ENCODE measurements around the gene NACC2. TPM values are rescaled to one million over a fixed set of nuclear protein-coding genes. Genes with fewer than 3 reads are reported as not detected.

NACC2 gene
- polyA plus RNA-seq, 3 donors = 8.1 to 32.4 (median 8.7) TPM

DNA sequence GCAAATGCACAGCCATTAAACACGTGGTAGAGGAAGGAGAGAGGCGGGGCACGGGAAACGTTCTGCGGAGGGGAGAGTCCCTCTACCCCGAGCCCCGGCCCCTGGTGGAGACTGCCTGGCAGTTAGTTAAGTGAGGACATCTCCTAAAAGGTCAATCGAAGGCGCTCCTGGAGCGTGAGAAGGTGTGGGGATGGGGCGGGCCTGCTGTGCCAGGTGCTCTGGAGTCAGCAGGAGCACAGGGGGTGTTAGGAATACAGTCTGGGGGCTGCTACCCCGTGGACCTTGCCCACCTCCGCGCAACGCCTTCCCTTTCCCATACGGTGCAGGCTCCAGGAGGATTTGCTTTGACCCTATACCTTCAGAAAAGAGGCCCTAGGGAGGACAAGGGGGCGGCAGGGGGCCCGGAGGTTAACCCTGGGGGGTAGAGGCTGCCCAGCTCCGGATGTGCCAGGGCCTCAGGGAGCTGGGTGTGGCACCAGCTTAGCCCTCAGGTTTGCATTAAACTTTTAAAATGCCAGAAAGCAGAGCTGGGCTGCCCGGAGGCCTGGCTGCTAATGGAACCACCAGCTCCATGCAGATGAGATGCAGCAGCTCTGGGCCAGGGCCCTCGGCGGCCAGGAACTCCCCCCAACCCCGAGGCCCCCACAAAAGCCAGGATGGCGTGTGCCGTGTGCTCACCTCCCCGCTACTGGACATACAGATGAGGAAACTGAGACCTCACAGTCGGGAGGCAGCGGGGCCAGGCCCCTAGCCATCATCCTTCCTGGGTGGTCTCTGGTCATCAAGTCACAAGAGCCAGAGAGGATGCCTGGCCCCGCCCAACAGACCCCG, 39.2 kb downstream of the NACC2 start:
- intact Hi-C loops (cut with micrococcal nuclease) = no loop called here
- Mint-ChIP-seq H3K27ac (peak overlapping the region in 5 of 7 donors; percentile 21 to 73 (median 54)), H3K4me1 (peaks cover 77% of the 10 kb centered on the region), H3K4me3 (peak overlapping the region; percentile 53 to 62), H3K27me3 (ENCODE audit: low read depth in 3 of 3) (peaks cover 0 to 3% (median 0%) of the 10 kb centered on the region in 3 donors), H3K36me3 (peaks cover 19% of the 10 kb centered on the region in 2 donors), H3K9me3 (peaks cover 0 to 2% (median 0%) of the 10 kb centered on the region in 7 donors)
- Histone ChIP-seq H3K4me1 (ENCODE audit: control insufficient read depth in 1 of 2, insufficient read depth in 2 of 2, low read length in 2 of 2) (peaks cover 86 to 93% of the 10 kb centered on the region in 2 donors), H3K79me2 (ENCODE audit: insufficient read depth, low read length) (peaks cover 98% of the 10 kb centered on the region), H3K4me3 (replicated peaks in 1 of 3; ENCODE audit: low read depth in 2 of 3, low read length in 3 of 3) (peak overlapping the region in 1 of 3 experiments; percentile 58), H3K27ac (ENCODE audit: low read depth in 1 of 2, low read length in 2 of 2) (peak overlapping the region; percentile 20 to 26), H4K20me1 (ENCODE audit: insufficient read depth, low read length) (peaks cover 80% of the 10 kb centered on the region), H3K9me3 (replicated peaks in 1 of 2; ENCODE audit: control insufficient read depth in 1 of 2, insufficient read depth in 1 of 2, low read length in 2 of 2) (no peaks in the 10 kb centered on the region), H3K27me3 (ENCODE audit: control insufficient read depth in 2 of 2, insufficient read depth in 2 of 2, low read length in 2 of 2) (no peaks in the 10 kb centered on the region), H3K9ac (ENCODE audit: insufficient read depth, low read length, poor library complexity, severe bottlenecking) (peak overlapping the region; percentile 28), H2AFZ (ENCODE audit: insufficient read depth, low read depth, low read length, poor library complexity, severe bottlenecking) (no peak overlapping the region), H3K4me2 (replicated peaks; ENCODE audit: extremely low read depth, low read length, poor library complexity, severe bottlenecking) (peak overlapping the region; percentile 58), H3K36me3 (replicated peaks in 1 of 2; ENCODE audit: control insufficient read depth in 1 of 2, insufficient read depth in 2 of 2, low read length in 2 of 2) (peaks cover 0 to 2% of the 10 kb centered on the region in 2 donors)
- 31% methylated on average over 23 of the region's 30 CpGs for WGBS (ENCODE audit: insufficient coverage)
- TF ChIP-seq, protein P1, sequence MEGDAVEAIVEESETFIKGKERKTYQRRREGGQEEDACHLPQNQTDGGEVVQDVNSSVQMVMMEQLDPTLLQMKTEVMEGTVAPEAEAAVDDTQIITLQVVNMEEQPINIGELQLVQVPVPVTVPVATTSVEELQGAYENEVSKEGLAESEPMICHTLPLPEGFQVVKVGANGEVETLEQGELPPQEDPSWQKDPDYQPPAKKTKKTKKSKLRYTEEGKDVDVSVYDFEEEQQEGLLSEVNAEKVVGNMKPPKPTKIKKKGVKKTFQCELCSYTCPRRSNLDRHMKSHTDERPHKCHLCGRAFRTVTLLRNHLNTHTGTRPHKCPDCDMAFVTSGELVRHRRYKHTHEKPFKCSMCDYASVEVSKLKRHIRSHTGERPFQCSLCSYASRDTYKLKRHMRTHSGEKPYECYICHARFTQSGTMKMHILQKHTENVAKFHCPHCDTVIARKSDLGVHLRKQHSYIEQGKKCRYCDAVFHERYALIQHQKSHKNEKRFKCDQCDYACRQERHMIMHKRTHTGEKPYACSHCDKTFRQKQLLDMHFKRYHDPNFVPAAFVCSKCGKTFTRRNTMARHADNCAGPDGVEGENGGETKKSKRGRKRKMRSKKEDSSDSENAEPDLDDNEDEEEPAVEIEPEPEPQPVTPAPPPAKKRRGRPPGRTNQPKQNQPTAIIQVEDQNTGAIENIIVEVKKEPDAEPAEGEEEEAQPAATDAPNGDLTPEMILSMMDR (IDR thresholded peaks at IDR 0.05) = no peak
- peak in 2 of 3 donors; percentile 61 to 65 for DNase-seq

DNA sequence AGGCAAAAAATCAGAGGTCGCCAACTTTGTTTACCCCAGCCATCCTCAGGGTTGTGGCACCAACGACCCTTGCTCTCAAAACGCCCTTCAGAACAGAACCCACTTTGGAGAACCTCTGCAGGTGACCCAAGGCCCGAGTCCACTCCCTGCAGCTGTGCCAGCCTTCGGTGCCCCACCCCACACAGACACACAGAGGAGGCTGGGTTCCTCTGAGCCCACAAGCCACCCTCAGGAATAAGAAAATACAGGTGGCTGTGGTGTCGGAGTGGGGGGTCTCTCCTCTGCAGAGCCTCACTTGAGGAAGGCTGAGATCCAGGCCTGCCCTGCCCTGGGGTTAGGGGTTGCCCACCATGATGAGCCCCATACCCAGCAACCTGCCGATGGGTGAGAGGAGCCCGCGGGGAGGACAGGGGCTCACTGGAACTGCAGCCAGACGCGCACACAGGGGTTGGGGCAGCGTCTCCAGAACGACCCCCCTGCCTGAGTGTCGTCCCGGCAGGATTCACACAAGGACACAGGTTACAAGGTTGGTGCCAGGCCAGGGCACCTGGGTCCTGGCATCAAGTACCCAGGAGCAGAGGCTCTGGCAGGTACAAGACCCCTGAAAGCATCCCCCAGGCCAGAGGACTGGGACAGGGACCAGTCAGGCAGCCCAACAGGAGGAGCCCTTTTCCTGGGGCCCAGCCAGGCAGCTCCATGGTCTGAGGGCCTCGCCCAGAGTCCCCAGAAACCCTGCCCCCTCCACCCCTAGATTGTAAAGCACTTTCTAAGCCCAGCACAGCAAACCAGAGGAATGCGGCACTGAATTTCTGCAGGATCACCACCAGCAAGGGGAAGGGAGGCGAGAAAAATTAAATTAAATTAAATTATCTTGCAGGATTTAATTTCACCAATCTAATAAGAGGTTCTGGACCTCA, 40.0 kb downstream of the NACC2 start:
- no peak overlapping the region for H3K9ac ChIP-seq (ENCODE audit: insufficient read depth, low read length, poor library complexity, severe bottlenecking)
- Mint-ChIP-seq H3K4me3 (peak overlapping the region in 1 of 2 donors; percentile 62), H3K27ac (peak overlapping the region in 4 of 7 donors; percentile 54 to 78 (median 70)), H3K27me3 (ENCODE audit: low read depth in 3 of 3) (peaks cover 0 to 3% (median 0%) of the 10 kb centered on the region in 3 donors), H3K36me3 (peaks cover 21% of the 10 kb centered on the region in 2 donors), H3K9me3 (peaks cover 0 to 2% (median 0%) of the 10 kb centered on the region in 7 donors), H3K4me1 (peaks cover 71% of the 10 kb centered on the region)
- H3K4me1 ChIP-seq (ENCODE audit: control insufficient read depth in 1 of 2, insufficient read depth in 2 of 2, low read length in 2 of 2) = peaks cover 86 to 93% of the 10 kb centered on the region in 2 donors
- peak overlapping the region; percentile 58 for H3K4me2 ChIP-seq (replicated peaks; ENCODE audit: extremely low read depth, low read length, poor library complexity, severe bottlenecking)
- H3K27ac ChIP-seq (ENCODE audit: low read depth in 1 of 2, low read length in 2 of 2) = no peak overlapping the region
- no peaks in the 10 kb centered on the region for H3K27me3 ChIP-seq (ENCODE audit: control insufficient read depth in 2 of 2, insufficient read depth in 2 of 2, low read length in 2 of 2)
- H4K20me1 ChIP-seq (ENCODE audit: insufficient read depth, low read length) = peaks cover 74% of the 10 kb centered on the region
- 92% methylated on average over 13 of the region's 18 CpGs for WGBS (ENCODE audit: insufficient coverage)
- no peak overlapping the region for H3K4me3 ChIP-seq (replicated peaks in 1 of 3; ENCODE audit: low read depth in 2 of 3, low read length in 3 of 3)
- no peaks in the 10 kb centered on the region for H3K9me3 ChIP-seq (replicated peaks in 1 of 2; ENCODE audit: control insufficient read depth in 1 of 2, insufficient read depth in 1 of 2, low read length in 2 of 2)
- H2AFZ ChIP-seq (ENCODE audit: insufficient read depth, low read depth, low read length, poor library complexity, severe bottlenecking) = no peak overlapping the region
- peaks cover 0 to 3% of the 10 kb centered on the region in 2 donors for H3K36me3 ChIP-seq (replicated peaks in 1 of 2; ENCODE audit: control insufficient read depth in 1 of 2, insufficient read depth in 2 of 2, low read length in 2 of 2)
- TF ChIP-seq, protein P1 (IDR thresholded peaks at IDR 0.05) = no peak
- H3K79me2 ChIP-seq (ENCODE audit: insufficient read depth, low read length) = peaks cover 99% of the 10 kb centered on the region
- intact Hi-C loops (cut with micrococcal nuclease) = loop anchor here in 1 of 2 donors (5.0 kb wide), 1 partner anchor 32 kb away; no protein-coding TSS in a partner anchor
- DNase-seq = peak in 1 of 3 donors; percentile 4

Measured in CD14-positive monocyte (primary cell).